SKM-1 (cell line): ENCODE data around the gene SSH2.
"Not testable (repeated sequence)": the region's sequence is repeated elsewhere in the genome, so short reads cannot be mapped to it uniquely, and the experiment has no call there.

Experiments used
- DNase-seq: peaks from one replicate; lab custom pipeline; 2025; ENCODE audit not compliant: unreplicated experiment; lab: John Stamatoyannopoulos, UW

Gene SSH2

GRCh38 chr17:29677824-29678223 lies 252.2 kb downstream of the SSH2 start:
- DNase-seq = no peak

DNA sequence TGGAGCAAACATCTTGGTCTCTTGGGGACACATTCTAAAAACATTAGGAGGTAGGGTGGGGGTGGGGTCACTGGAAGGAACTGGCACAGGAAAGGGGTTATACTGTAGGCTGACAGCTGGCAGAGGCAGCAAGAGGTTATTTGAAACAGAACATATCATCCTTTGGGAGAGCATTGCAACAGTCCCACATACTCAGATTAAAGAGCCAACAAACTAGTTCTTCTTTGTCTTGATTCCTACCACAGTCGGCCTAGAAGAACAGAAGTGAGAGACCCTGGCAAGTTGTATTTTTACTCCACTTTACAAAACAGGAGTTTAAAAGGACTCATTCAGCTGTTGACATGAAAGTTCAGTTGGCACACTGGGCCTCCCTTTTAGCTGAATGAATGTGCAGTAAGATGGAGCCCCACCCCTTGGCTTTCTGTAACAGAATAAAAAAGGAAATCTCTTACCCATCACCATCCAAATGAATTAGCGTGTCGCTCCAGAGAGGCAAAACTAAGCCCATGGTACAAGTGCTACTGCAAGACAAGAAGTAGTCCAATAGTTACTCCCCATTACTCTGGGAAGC lies 252.7 kb downstream of the SSH2 start:
- DNase-seq = no peak

GRCh38 chr17:29675961-29676360 lies 254.1 kb downstream of the SSH2 start:
- DNase-seq = not testable (repeated sequence)

DNA sequence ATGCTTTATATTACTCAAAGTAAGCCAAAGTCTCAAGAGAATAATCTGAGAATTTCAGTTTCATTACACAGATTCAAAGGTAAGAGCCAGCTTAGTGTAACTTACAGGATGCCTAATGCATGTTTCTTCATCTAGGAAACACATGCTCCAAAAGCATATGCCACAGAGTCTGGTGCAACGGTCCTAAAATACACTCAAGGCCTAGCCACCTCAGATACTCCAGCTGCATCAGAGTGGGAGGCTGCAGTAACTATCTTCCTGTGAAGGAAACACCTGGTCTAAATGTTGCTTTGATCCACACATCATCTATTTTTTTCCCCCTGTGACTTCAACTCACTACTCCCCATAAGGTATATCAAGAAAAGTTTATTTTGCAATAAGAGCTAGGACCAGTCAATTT lies 255.7 kb downstream of the SSH2 start:
- no peak for DNase-seq

DNA sequence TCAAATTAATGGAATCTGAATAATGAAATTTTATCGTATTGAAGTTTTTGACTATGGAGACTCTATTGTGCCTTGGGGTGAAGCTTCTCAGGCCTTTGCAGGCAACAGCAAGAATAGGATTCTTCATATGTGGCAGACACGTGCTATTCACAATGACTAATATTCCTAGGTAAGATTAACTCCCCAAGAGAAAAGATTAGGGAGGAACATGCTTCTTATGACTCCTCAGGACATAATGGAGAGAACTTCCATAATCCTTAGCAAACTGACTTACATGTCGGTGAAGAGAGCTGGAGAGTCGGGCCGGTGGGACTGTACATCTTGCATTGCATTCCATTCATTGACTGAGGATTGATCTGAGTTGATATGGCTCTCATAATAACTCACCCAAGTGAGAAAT lies 258.4 kb downstream of the SSH2 start:
- no peak for DNase-seq

DNA sequence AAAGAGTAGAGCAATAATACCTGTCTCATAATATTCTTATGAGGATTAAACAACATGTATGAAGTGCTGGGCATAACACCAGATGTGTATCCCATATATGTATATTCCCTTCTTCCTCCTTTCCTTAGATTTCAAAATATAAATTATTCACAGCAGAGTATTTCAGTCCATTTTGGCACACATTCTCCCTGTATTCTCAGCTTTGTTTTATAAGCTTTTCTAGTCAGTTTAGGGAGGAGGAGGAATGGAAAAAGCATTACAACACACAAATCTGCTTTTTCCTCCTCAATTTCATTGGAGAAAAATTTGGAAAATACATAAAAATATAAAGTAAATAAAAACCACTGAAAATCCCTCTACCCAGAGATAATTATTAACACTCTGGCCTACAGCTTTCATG lies 260.8 kb downstream of the SSH2 start:
- no peak for DNase-seq

DNA sequence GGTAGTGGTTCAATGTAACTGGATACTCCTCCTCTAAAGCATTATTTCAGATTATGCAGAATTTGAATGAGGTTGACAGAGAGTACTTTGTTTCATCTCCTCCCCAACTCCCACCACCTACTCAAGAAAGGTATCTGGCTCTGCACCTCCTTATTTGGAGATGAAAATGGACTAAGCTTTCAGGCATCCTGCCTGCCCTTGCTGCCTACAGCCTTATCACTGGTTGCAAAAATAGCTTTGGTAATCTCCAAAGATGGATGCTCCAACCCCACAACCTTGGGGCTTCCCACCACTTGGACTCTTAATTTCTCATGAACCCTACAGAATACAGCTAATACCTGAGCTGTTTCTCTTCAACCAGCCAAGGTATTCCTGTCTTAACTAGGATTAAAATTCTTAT lies 262.1 kb downstream of the SSH2 start:
- DNase-seq = no peak

GRCh38 chr17:29665481-29665810 lies 264.6 kb downstream of the SSH2 start:
- DNase-seq = no peak

DNA sequence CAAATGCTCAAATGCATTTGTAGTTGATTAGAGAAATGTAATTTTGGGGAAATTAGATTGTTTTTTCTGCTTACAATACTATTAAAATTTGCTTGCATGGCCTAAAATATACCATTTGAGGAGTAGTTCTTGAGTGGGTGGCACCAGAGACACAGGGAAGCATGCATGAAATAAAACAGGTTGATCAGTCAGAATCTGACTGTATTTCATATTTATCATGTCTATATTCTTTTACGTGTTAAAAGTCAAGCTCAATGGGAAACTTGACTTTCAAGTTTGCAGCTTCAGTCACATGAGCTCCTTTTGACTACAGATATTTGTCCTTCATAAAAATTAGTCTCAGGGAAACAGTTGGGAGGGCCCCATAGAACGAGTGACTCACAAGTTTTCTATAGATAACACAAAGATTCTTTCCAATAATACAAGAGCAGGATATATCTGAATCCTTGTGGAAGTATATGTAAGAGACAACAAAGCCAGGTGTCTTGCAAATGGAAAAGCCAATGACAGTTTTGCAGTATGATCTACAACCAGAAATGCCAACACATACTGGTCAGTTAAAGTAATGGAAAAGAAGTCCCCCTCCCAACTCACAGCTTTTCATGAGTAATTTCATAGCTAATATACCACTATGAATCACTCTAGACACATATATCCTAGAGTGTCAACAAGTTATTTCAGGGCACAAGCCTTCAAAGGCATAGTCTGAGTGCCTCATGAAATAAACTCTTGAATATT lies 265.1 kb downstream of the SSH2 start:
- no peak for DNase-seq

DNA sequence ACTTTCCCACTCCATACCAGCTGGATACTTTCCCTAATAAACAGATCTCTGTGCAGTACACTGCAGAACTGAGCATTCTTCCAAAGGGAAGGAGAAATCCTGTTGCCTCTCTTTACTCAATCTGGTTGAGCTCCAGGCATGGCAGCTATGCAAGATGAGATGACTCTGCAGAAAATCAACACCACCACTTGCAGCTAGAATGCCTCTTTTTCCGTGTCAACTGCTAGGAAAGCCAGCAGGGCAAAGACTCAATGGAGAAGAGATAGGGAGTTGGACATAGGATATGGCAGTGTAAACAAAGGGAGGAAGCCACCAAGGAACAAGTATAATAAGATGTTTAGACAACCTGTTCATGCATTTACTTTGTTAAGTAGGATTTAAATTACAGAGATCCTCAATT lies 266.9 kb downstream of the SSH2 start:
- DNase-seq = no peak

DNA sequence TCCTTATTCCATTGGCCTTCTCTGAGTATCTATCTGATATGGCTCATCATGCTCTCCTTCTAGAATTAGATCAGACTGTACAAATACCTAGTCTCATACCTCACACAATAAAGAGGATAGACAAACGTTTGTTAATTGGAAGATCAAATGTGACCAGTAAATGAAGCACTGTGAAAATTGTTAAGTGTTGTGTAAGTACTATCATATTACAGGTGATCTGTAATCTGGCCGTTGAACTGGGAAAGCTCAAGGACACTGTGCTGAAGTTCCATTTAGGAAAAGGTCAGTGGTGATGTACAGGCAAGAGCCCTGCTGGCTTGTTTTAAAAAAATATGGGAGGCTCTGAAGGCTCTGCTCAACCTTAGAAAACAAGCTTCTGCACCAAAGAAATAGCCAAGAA lies 268.8 kb downstream of the SSH2 start:
- no peak for DNase-seq

DNA sequence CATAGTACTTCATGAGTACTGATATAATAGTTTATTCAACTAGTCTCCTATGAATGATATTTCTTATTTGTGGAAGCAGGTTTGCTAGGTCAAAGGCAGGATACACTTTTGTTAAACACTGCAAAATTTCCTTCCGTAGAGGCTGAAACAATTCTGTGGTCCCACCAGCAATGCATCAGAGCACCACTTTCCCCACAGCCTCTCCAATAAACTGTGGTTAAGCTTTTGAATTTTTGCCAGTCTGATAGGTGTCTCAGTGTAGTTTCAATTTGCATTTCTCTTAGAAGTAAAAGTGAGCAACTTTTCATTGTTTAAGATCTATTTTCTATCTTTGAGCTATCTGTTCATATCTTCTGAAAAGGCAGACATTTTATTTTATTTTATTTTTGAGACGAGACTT lies 270.9 kb downstream of the SSH2 start:
- DNase-seq = no peak

- DNase-seq = no peak
These were observed 274.7 kb downstream of the SSH2 start for GRCh38 chr17:29655323-29655722.

GRCh38 chr17:29653995-29654714 lies 275.9 kb downstream of the SSH2 start:
- DNase-seq = no peak

DNA sequence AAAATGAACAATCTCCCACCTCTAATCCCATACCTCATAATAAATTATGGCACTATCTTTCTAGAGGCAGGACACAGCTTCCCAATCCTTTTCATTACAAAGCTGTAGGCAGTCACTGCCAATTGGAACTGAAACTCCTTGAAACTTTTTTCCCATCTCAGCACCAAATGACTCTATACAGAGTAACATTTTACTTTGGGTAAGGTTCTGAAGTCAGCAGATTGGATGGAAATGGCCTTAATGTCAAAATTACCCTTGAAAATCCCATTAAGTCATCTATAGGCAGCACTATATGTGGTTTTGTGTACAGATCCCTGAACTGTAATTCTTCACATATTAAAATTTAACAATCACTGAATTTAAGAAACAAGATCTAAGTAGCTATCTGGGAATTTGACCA lies 277.1 kb downstream of the SSH2 start:
- no peak for DNase-seq

DNA sequence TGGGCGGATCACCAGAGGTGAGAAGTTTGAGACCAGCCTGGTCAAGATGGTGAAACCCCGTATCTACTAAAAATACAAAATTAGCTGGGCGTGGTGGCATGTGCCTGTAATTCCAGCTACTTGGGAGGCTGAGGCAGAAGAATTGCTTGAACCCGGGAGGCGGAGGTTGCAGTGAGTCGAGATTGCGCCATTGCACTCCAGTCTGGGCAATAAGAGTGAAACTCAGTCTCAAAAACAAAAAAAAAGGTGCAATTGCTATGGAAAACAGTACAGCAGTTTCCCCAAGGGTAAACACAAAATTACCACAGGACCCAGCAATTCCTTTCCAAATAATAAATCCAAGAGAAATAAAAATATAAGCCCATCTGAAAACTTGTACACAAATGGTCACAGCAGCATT lies 278.1 kb downstream of the SSH2 start:
- not testable (repeated sequence) for DNase-seq

DNA sequence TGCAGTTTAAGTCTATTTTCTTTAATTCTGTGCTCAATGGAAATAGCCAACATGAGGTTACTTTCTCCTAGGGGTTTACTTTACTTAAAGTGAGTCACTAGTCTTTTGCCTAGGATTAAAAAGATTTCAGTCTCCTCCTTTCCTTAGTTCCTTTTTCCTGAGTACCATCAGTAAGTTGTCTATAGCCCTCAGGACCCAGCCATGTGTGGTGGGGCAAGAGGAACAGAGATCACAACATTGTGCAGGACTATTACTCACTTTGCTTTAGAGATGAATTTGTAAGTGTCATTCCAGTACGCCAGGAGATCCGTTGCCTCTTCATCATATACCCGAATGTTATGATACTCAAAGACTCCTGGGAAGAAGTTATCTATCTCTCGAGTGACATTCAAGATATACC lies 279.6 kb downstream of the SSH2 start:
- no peak for DNase-seq

DNA sequence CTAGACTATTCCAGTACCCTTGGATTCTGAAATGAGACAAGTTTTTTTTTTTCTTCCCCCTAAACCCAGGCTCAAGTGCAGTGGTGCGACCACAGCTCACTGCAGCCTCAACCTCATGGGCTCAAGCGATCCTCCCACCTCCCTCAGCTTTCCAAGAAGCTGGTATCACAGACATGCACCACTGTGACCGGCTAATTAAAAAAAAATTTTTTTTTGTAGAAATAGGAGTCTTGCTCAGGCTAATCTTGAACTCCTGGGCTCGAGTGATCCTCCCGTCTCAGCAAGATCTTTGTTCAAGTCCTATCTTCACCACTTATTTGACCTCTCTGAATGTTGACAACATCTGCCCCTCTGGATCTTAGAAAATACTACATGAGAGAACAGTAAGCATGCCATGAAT lies 280.7 kb downstream of the SSH2 start:
- DNase-seq = no peak

- DNase-seq = no peak
These were observed 282.0 kb downstream of the SSH2 start for GRCh38 chr17:29648005-29648404.

DNA sequence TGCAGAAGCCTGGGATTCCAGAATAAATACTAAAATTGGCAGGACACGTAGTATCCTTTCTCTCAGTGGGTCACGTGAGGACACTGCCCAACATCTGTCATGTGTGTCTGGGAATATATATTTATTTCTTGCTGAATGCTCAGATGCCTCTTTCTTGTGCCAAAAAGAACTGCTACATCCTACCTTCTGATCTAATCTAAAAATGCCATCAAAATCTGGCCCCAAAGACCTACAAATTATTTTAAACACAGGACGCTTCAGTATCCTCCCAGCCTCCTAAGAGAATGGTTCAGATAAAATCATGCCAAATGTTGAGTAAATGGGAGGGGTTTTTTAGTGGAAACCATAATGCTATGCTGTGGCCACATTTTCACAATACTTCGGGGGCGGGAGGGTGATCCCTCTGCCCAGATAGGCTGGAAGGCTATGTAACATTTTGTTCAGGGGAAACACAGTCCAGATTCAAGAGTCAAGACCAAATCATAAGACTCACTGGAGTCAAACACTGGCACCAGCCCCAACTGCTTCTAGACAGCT lies 284.4 kb downstream of the SSH2 start:
- DNase-seq = no peak

GRCh38 chr17:29643817-29644160 lies 286.2 kb downstream of the SSH2 start:
- no peak for DNase-seq

- no peak for DNase-seq
These were observed 287.8 kb downstream of the SSH2 start for GRCh38 chr17:29642171-29642611.
